WTC11 (cell line): ENCODE measurements around the gene KIF19. TPM values are rescaled to one million over a fixed set of nuclear protein-coding genes. Genes with fewer than 3 reads are reported as not detected.

Experiments
- ATAC-seq: fragments of 200-7000 bp; cut with Tn5 transposase; 2 replicates; pipeline ENCODE4 v1.10.0; 2021; ENCODE audit warnings: mild to moderate bottlenecking, moderate library complexity
- CTCF ChIA-PET: fragments of 300-600 bp; sonication (Branson Sonifier 250); formaldehyde crosslinking; loops from one replicate; lab custom pipeline; 2021; ENCODE audit warnings: antibody characterized with exemption; lab: Charles Lee
- POLR2A ChIA-PET: fragments of 350-600 bp; sonication (Branson Sonifier 250); formaldehyde crosslinking; loops from one replicate; lab custom pipeline; 2021; ENCODE audit warnings: antibody characterized with exemption; lab: Charles Lee
- DNase-seq: peaks from one replicate; pipeline ENCODE4 v3.0.0; 2021; ENCODE audit warnings: low spot score
- H3K27ac Mint-ChIP-seq: 2 replicates; pipeline ENCODE4 v1.8.0; 2021; ENCODE audit warnings: mixed read lengths
- H3K27me3 Mint-ChIP-seq: 2 replicates; pipeline ENCODE4 v1.8.0; 2021; ENCODE audit warnings: low read depth, mild to moderate bottlenecking, moderate library complexity, mixed read lengths
- H3K36me3 Mint-ChIP-seq: 2 replicates; pipeline ENCODE4 v1.8.0; 2021; ENCODE audit warnings: mixed read lengths
- H3K4me1 Mint-ChIP-seq: 2 replicates; pipeline ENCODE4 v1.8.0; 2022; ENCODE audit warnings: mixed read lengths
- H3K4me3 Mint-ChIP-seq: 2 replicates; pipeline ENCODE4 v1.8.0; 2021; ENCODE audit warnings: mild to moderate bottlenecking, moderate library complexity, mixed read lengths
- H3K9me3 Mint-ChIP-seq: 2 replicates; pipeline ENCODE4 v1.8.0; 2021; ENCODE audit warnings: mixed read lengths
- ATF1 ChIP-seq: sonication (generic); formaldehyde crosslinking; IDR thresholded peaks from 2 replicates; pipeline ENCODE4 v1.8.1; 2023; ENCODE audit warnings: mild to moderate bottlenecking, moderate library complexity, missing genetic modification reagents
- CBFB ChIP-seq: sonication (generic); formaldehyde crosslinking; IDR thresholded peaks from 2 replicates; pipeline ENCODE4 v1.8.1; 2022; ENCODE audit warnings: mild to moderate bottlenecking, low read depth, missing genetic modification reagents
- HMGA2 ChIP-seq: fragments of 250-450 bp; sonication (Bioruptor Pico); IDR thresholded peaks from 2 replicates; pipeline ENCODE4 v1.4.0; 2021; ENCODE audit warnings: mild to moderate bottlenecking, moderate library complexity
- JAZF1 ChIP-seq: fragments of 250-450 bp; sonication (Bioruptor Pico); IDR thresholded peaks from 2 replicates; pipeline ENCODE4 v1.9.0; 2021; ENCODE audit warnings: moderate library complexity, mild to moderate bottlenecking, inconsistent platforms
- JUN ChIP-seq: sonication (generic); formaldehyde crosslinking; IDR thresholded peaks from 2 replicates; pipeline ENCODE4 v1.8.0; 2023; ENCODE audit warnings: mild to moderate bottlenecking, missing genetic modification reagents
- NFE2L1 ChIP-seq: sonication (generic); formaldehyde crosslinking; IDR thresholded peaks from 2 replicates; pipeline ENCODE4 v1.8.1; 2023; ENCODE audit warnings: missing genetic modification reagents
- RELA ChIP-seq: sonication (generic); formaldehyde crosslinking; IDR thresholded peaks from 2 replicates; pipeline ENCODE4 v1.8.1; 2022; ENCODE audit warnings: missing genetic modification reagents, mild to moderate bottlenecking, borderline replicate concordance
- SP1 ChIP-seq: sonication (generic); formaldehyde crosslinking; conservative IDR thresholded peaks from 2 replicates; pipeline ENCODE4 v1.8.1; 2022; ENCODE audit warnings: missing genetic modification reagents
- ZNF138 ChIP-seq: sonication (generic); formaldehyde crosslinking; conservative IDR thresholded peaks from 2 replicates; pipeline ENCODE4 v1.8.1; 2022; ENCODE audit warnings: mild to moderate bottlenecking, moderate library complexity, missing genetic modification reagents
- ZNF219 ChIP-seq: sonication (generic); formaldehyde crosslinking; IDR thresholded peaks from 2 replicates; pipeline ENCODE4 v1.8.0; 2023; ENCODE audit warnings: missing genetic modification reagents, mild to moderate bottlenecking, borderline replicate concordance
- ZNF416 ChIP-seq: fragments of 250-450 bp; sonication (Bioruptor Pico); IDR thresholded peaks from 2 replicates; pipeline ENCODE4 v1.9.0; 2021; ENCODE audit warnings: mild to moderate bottlenecking, inconsistent platforms
- ZNF423 ChIP-seq: fragments of 250-450 bp; sonication (Bioruptor Pico); IDR thresholded peaks from 2 replicates; pipeline ENCODE4 v2.1.2; 2022; ENCODE audit warnings: mild to moderate bottlenecking, moderate library complexity
- ZNF671 ChIP-seq: fragments of 250-450 bp; sonication (Bioruptor Pico); IDR thresholded peaks from 2 replicates; pipeline ENCODE4 v1.8.0; 2021; ENCODE audit warnings: mild to moderate bottlenecking
- total RNA-seq: library from RNA; stranded (reverse); gene quantifications from 3 replicates; pipeline ENCODE4 v1.2.3, GENCODE V29; 2021
- TF ChIP-seq, protein P1 (sequence below): sonication (generic); formaldehyde crosslinking; IDR thresholded peaks from 2 replicates; pipeline ENCODE4 v1.8.1; 2022; ENCODE audit warnings: missing genetic modification reagents, borderline replicate concordance
- TF ChIP-seq, protein P2 (sequence below): sonication (generic); formaldehyde crosslinking; IDR thresholded peaks from 2 replicates; pipeline ENCODE4 v1.8.0; 2023; ENCODE audit warnings: missing genetic modification reagents
- TF ChIP-seq, protein P3 (sequence below): sonication (generic); formaldehyde crosslinking; IDR thresholded peaks from 2 replicates; pipeline ENCODE4 v1.8.0; 2022; ENCODE audit warnings: mild to moderate bottlenecking, missing genetic modification reagents
- TF ChIP-seq, protein P4 (sequence below): sonication (generic); formaldehyde crosslinking; IDR thresholded peaks from 2 replicates; pipeline ENCODE4 v1.8.1; 2023; ENCODE audit warnings: mild to moderate bottlenecking, missing genetic modification reagents, moderate library complexity
- TF ChIP-seq, protein P5 (sequence below): fragments of 250-450 bp; sonication (Bioruptor Pico); conservative IDR thresholded peaks from 2 replicates; pipeline ENCODE4 v1.9.0; 2021; ENCODE audit warnings: mild to moderate bottlenecking
- TF ChIP-seq, protein P6 (sequence below): sonication (generic); formaldehyde crosslinking; IDR thresholded peaks from 2 replicates; pipeline ENCODE4 v1.8.0; 2023; ENCODE audit warnings: missing genetic modification reagents, mild to moderate bottlenecking, borderline replicate concordance
- TF ChIP-seq, protein P7 (sequence below): sonication (generic); formaldehyde crosslinking; IDR thresholded peaks from 2 replicates; pipeline ENCODE4 v1.8.1; 2023; ENCODE audit warnings: mild to moderate bottlenecking, moderate library complexity, missing genetic modification reagents

The KIF19 gene
- total RNA-seq, 1 experiment from 2014 or later: 0.44 TPM

DNA sequence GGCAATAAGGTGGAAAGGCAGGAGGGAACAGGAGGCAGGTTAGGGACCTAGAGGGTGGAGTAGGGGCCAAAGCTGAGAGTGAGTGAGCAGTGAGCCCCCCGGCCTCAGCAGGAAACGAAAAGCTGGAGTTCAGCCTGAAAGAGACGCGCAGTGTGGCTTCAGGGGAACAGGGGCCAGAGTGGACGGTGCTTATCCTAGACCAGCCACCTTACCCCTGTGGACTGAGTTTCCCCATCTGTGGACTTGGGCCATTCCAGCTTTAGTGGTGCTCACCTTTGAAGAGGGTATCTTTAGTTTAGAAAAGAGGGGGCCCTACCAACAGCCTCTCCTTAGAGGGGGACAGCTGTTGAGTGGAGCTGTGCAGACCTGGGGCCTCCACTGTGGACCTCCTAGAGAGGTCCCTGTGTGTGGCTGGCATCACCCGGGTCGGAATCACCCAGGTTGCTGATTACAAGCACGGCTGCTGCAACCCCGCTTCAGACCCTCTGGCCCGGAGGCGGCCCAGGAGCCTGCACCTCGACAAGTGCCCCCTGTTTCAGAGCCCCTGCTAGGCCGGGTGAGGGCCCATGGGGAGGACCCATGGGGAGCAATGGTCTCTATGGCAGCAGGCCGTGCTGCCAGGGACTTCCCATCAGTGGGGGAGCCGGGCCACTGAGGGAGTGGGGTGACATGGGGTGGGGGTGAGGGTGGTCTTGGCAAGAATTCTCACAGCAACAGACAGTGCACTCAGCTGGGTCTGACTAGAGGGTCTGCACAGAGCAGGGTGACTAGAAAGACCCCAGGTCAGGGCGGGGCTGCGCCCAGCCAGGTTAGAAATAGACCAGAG, 43.9 kb downstream of the KIF19 start (continued):
- TF ChIP-seq, protein P1, sequence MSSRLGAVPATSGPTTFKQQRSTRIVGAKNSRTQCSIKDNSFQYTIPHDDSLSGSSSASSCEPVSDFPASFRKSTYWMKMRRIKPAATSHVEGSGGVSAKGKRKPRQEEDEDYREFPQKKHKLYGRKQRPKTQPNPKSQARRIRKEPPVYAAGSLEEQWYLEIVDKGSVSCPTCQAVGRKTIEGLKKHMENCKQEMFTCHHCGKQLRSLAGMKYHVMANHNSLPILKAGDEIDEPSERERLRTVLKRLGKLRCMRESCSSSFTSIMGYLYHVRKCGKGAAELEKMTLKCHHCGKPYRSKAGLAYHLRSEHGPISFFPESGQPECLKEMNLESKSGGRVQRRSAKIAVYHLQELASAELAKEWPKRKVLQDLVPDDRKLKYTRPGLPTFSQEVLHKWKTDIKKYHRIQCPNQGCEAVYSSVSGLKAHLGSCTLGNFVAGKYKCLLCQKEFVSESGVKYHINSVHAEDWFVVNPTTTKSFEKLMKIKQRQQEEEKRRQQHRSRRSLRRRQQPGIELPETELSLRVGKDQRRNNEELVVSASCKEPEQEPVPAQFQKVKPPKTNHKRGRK (CRISPR knock-in tag): no peak
- TF ChIP-seq JAZF1 (CRISPR knock-in tag) (no peak), ZNF416 (CRISPR knock-in tag) (no peak), ZNF671 (no peak), ZNF423 (CRISPR knock-in tag) (no peak)
- TF ChIP-seq, all 79 proteins: peak for 0

DNA sequence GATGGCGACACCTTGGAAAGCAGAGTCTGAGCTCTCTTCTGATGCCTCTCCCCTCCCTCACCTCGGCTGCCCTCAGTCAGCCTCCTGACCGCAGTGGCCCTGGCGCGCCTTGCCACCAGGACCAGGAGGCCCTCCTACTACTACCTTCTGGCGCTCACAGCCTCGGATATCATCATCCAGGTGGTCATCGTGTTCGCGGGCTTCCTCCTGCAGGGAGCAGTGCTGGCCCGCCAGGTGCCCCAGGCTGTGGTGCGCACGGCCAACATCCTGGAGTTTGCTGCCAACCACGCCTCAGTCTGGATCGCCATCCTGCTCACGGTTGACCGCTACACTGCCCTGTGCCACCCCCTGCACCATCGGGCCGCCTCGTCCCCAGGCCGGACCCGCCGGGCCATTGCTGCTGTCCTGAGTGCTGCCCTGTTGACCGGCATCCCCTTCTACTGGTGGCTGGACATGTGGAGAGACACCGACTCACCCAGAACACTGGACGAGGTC, 45.7 kb downstream of the KIF19 start:
- H3K9me3 Mint-ChIP-seq: no peaks in the 10 kb centered on the region
- H3K27ac Mint-ChIP-seq: no peak overlapping the region
- TF ChIP-seq JUN (CRISPR knock-in tag) (no peak), HMGA2 (no peak), NFE2L1 (CRISPR knock-in tag) (no peak), RELA (CRISPR knock-in tag) (no peak)
- TF ChIP-seq, protein P2, sequence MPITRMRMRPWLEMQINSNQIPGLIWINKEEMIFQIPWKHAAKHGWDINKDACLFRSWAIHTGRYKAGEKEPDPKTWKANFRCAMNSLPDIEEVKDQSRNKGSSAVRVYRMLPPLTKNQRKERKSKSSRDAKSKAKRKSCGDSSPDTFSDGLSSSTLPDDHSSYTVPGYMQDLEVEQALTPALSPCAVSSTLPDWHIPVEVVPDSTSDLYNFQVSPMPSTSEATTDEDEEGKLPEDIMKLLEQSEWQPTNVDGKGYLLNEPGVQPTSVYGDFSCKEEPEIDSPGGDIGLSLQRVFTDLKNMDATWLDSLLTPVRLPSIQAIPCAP (CRISPR knock-in tag): no peak
- TF ChIP-seq, protein P3, sequence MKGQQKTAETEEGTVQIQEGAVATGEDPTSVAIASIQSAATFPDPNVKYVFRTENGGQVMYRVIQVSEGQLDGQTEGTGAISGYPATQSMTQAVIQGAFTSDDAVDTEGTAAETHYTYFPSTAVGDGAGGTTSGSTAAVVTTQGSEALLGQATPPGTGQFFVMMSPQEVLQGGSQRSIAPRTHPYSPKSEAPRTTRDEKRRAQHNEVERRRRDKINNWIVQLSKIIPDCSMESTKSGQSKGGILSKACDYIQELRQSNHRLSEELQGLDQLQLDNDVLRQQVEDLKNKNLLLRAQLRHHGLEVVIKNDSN (CRISPR knock-in tag): no peak
- DNase-seq (no peak), ATAC-seq (no peak)
- no peak overlapping the region for H3K4me3 Mint-ChIP-seq
- POLR2A ChIA-PET: no interaction called here
- H3K27me3 Mint-ChIP-seq: peaks cover 2% of the 10 kb centered on the region; the same call in 1 of the 2 replicates
- CTCF ChIA-PET: interaction anchor here (2.5 to 7.1 kb wide), 2 partner anchors 8 to 9 kb away, joined by 19 to 138 read pairs; partner anchors contain the start of gene BTBD17
- H3K36me3 Mint-ChIP-seq: no peaks in the 10 kb centered on the region
- peaks cover 8% of the 10 kb centered on the region for H3K4me1 Mint-ChIP-seq

DNA sequence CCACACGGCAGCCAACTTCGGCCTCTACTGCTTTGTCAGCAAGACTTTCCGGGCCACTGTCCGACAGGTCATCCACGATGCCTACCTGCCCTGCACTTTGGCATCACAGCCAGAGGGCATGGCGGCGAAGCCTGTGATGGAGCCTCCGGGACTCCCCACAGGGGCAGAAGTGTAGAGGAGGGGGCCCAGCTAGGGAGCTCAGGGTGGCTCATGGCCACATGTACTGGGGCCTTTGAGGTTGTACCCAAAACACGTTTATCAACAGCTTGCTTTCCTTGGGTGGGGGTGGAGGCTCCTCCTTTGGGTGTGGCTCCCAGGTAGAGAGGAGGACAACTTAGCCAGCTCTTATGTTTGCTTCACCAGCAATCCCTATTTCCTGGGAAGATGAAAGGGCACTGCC, 46.4 kb downstream of the KIF19 start:
- Mint-ChIP-seq H3K27ac (no peak overlapping the region), H3K27me3 (peaks cover 2% of the 10 kb centered on the region; the same call in 1 of the 2 replicates), H3K4me3 (no peak overlapping the region), H3K4me1 (peaks cover 8% of the 10 kb centered on the region), H3K36me3 (no peaks in the 10 kb centered on the region), H3K9me3 (no peaks in the 10 kb centered on the region)
- TF ChIP-seq ZNF416 (CRISPR knock-in tag): no peak
- TF ChIP-seq ZNF138 (CRISPR knock-in tag): no peak
- TF ChIP-seq ATF1: no peak
- TF ChIP-seq, protein P4, sequence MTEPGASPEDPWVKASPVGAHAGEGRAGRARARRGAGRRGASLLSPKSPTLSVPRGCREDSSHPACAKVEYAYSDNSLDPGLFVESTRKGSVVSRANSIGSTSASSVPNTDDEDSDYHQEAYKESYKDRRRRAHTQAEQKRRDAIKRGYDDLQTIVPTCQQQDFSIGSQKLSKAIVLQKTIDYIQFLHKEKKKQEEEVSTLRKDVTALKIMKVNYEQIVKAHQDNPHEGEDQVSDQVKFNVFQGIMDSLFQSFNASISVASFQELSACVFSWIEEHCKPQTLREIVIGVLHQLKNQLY (CRISPR knock-in tag): no peak
- no peak for TF ChIP-seq JAZF1 (CRISPR knock-in tag)
- TF ChIP-seq, protein P5, sequence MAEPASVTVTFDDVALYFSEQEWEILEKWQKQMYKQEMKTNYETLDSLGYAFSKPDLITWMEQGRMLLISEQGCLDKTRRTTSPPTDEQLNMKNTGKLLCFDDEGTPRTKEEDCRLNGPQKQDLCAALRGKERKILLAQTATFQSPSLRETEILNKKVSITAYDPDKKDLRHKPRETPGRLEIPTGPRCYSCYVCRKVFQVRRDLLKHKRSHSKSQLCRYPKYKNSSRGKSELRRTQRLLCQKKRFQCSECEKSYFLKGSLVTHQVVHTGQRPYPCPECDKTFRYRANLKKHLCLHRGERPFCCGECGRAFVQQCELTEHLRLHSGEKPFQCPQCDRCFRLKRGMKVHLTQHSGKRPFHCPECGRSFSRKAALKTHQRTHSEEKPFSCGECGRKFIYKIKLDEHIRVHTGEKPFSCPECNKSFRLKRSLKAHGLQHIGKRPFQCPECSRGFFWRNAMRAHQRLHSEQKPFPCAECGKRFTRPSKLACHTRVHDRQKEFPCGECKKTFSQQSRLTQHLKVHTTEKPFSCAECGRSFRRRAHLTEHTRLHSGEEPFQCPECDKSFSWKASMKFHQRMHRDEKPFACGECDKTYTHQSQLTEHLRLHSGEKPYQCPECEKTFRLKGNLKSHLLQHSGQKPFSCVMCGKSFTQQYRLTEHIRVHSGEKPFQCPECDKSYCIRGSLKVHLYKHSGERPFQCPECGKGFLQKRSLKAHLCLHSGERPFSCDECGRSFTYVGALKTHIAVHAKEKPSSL (CRISPR knock-in tag): no peak
- TF ChIP-seq, protein P6, sequence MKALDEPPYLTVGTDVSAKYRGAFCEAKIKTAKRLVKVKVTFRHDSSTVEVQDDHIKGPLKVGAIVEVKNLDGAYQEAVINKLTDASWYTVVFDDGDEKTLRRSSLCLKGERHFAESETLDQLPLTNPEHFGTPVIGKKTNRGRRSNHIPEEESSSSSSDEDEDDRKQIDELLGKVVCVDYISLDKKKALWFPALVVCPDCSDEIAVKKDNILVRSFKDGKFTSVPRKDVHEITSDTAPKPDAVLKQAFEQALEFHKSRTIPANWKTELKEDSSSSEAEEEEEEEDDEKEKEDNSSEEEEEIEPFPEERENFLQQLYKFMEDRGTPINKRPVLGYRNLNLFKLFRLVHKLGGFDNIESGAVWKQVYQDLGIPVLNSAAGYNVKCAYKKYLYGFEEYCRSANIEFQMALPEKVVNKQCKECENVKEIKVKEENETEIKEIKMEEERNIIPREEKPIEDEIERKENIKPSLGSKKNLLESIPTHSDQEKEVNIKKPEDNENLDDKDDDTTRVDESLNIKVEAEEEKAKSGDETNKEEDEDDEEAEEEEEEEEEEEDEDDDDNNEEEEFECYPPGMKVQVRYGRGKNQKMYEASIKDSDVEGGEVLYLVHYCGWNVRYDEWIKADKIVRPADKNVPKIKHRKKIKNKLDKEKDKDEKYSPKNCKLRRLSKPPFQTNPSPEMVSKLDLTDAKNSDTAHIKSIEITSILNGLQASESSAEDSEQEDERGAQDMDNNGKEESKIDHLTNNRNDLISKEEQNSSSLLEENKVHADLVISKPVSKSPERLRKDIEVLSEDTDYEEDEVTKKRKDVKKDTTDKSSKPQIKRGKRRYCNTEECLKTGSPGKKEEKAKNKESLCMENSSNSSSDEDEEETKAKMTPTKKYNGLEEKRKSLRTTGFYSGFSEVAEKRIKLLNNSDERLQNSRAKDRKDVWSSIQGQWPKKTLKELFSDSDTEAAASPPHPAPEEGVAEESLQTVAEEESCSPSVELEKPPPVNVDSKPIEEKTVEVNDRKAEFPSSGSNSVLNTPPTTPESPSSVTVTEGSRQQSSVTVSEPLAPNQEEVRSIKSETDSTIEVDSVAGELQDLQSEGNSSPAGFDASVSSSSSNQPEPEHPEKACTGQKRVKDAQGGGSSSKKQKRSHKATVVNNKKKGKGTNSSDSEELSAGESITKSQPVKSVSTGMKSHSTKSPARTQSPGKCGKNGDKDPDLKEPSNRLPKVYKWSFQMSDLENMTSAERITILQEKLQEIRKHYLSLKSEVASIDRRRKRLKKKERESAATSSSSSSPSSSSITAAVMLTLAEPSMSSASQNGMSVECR (CRISPR knock-in tag): no peak
- no peak for TF ChIP-seq CBFB
- TF ChIP-seq, protein P7, sequence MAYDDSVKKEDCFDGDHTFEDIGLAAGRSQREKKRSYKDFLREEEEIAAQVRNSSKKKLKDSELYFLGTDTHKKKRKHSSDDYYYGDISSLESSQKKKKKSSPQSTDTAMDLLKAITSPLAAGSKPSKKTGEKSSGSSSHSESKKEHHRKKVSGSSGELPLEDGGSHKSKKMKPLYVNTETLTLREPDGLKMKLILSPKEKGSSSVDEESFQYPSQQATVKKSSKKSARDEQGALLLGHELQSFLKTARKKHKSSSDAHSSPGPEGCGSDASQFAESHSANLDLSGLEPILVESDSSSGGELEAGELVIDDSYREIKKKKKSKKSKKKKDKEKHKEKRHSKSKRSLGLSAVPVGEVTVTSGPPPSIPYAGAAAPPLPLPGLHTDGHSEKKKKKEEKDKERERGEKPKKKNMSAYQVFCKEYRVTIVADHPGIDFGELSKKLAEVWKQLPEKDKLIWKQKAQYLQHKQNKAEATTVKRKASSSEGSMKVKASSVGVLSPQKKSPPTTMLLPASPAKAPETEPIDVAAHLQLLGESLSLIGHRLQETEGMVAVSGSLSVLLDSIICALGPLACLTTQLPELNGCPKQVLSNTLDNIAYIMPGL: no peak
- no peak for TF ChIP-seq SP1 (CRISPR knock-in tag)
- no peak for TF ChIP-seq ZNF219 (CRISPR knock-in tag)
- CTCF ChIA-PET: interaction anchor here (2.5 kb wide), 2 partner anchors 10 to 82 kb away, joined by 16 to 19 read pairs; partner anchors contain the start of gene BTBD17
- ATAC-seq (no peak), DNase-seq (no peak)
- POLR2A ChIA-PET: no interaction called here
